Astrocyte (in vitro differentiated cells and primary cell): ENCODE measurements around the gene LRBA.

ENCODE experiments used
- EZH2 ChIP-seq: IDR thresholded peaks from 2 replicates; pipeline ENCODE4 v1.6.1; 2012; ENCODE audit warnings: mild to moderate bottlenecking, low read length, inconsistent platforms; ENCODE audit not compliant: insufficient read depth
- TF ChIP-seq, protein P1 (sequence below): IDR thresholded peaks from 2 replicates; pipeline ENCODE4 v1.5.1; 2011; ENCODE audit warnings: low read depth, mild to moderate bottlenecking, inconsistent platforms, low read length, moderate library complexity; ENCODE audit not compliant: insufficient read depth

- TF ChIP-seq, protein P1, sequence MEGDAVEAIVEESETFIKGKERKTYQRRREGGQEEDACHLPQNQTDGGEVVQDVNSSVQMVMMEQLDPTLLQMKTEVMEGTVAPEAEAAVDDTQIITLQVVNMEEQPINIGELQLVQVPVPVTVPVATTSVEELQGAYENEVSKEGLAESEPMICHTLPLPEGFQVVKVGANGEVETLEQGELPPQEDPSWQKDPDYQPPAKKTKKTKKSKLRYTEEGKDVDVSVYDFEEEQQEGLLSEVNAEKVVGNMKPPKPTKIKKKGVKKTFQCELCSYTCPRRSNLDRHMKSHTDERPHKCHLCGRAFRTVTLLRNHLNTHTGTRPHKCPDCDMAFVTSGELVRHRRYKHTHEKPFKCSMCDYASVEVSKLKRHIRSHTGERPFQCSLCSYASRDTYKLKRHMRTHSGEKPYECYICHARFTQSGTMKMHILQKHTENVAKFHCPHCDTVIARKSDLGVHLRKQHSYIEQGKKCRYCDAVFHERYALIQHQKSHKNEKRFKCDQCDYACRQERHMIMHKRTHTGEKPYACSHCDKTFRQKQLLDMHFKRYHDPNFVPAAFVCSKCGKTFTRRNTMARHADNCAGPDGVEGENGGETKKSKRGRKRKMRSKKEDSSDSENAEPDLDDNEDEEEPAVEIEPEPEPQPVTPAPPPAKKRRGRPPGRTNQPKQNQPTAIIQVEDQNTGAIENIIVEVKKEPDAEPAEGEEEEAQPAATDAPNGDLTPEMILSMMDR: no peak
- no peak for TF ChIP-seq EZH2
Observed at GRCh38 chr4:150250998-150251651, 764.0 kb downstream of the LRBA start.
